B cell (primary cell): Measurements from ENCODE around the gene CDHR5.

Experiments used
- EZH2 ChIP-seq: IDR thresholded peaks from 2 replicates; pipeline ENCODE4 v1.6.1; 2012; ENCODE audit warnings: borderline replicate concordance, low read depth, mild to moderate bottlenecking, moderate library complexity, low read length; ENCODE audit not compliant: insufficient read depth, poor library complexity, severe bottlenecking
- TF ChIP-seq, protein P1 (sequence below): fragments of 200-600 bp; IDR thresholded peaks from one replicate; pipeline ENCODE4 v1.8.0; 2022; ENCODE audit warnings: antibody characterized with exemption, mild to moderate bottlenecking

DNA sequence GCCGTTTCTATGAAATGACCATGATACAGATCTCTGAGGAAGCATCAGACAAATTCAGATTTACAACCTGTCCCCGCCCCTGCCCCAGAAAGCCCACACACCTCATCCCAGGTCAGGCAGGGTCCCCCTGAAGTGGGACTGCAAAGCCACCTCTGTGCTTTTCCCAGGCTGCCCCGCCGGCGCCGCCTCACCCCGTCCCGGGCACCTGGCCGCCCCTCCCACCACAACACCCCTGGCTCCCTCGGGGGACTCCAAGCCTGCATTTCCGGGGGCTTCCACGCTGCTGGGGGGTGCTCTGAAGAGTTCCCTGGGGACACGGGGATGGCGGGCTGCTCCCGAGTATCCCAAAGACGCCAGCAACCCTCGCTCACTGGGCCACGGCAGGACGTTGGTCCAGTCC is 35.5 kb upstream of the CDHR5 start:
- TF ChIP-seq, protein P1, sequence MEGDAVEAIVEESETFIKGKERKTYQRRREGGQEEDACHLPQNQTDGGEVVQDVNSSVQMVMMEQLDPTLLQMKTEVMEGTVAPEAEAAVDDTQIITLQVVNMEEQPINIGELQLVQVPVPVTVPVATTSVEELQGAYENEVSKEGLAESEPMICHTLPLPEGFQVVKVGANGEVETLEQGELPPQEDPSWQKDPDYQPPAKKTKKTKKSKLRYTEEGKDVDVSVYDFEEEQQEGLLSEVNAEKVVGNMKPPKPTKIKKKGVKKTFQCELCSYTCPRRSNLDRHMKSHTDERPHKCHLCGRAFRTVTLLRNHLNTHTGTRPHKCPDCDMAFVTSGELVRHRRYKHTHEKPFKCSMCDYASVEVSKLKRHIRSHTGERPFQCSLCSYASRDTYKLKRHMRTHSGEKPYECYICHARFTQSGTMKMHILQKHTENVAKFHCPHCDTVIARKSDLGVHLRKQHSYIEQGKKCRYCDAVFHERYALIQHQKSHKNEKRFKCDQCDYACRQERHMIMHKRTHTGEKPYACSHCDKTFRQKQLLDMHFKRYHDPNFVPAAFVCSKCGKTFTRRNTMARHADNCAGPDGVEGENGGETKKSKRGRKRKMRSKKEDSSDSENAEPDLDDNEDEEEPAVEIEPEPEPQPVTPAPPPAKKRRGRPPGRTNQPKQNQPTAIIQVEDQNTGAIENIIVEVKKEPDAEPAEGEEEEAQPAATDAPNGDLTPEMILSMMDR = no peak
- no peak for TF ChIP-seq EZH2
